Activated T-cell treated with anti-CD3 and anti-CD28 coated beads, Interleukin-2, amount 50 U/mL, for 1 hour (primary cell): ENCODE measurements around the gene UTP14C.
"Not testable (repeated sequence)": the region's sequence is repeated elsewhere in the genome, so short reads cannot be mapped to it uniquely, and the experiment has no call there.

Source experiments
- DNase-seq: peaks from one replicate; pipeline ENCODE4 v3.0.0-alpha.2; 2020

Gene UTP14C, protein sequence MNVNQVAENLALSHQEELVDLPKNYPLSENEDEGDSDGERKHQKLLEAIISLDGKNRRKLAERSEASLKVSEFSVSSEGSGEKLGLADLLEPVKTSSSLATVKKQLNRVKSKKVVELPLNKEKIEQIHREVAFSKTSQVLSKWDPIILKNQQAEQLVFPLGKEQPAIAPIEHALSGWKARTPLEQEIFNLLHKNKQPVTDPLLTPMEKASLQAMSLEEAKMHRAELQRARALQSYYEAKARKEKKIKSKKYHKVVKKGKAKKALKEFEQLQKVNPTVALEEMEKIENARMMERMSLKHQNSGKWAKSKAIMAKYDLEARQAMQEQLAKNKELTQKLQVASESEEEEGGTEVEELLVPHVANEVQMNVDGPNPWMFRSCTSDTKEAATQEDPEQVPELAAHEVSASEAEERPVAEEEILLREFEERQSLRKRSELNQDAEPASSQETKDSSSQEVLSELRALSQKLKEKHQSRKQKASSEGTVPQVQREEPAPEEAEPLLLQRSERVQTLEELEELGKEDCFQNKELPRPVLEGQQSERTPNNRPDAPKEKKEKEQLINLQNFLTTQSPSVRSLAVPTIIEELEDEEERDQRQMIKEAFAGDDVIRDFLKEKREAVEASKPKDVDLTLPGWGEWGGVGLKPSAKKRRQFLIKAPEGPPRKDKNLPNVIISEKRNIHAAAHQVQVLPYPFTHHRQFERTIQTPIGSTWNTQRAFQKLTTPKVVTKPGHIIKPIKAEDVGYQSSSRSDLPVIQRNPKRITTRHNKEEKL

DNA sequence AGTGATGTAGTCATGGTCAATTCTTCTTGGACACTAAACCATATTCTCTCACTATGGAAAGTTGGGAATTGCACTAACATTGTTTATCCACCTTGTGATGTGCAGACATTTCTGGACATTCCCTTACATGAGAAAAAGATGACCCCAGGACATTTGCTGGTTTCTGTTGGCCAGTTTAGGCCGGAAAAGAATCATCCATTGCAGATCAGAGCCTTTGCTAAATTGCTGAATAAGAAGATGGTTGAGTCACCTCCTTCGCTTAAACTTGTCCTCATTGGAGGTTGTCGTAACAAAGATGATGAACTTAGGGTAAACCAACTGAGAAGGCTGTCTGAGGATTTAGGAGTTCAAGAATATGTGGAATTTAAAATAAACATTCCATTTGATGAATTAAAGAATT, at the start of gene UTP14C:
Gene UTP14C, plus strand, starts transcription at position 211 of the 400 bp plus-strand sequence. CDS start 4,114 bp downstream, outside the sequence.
- no peak for DNase-seq

DNA sequence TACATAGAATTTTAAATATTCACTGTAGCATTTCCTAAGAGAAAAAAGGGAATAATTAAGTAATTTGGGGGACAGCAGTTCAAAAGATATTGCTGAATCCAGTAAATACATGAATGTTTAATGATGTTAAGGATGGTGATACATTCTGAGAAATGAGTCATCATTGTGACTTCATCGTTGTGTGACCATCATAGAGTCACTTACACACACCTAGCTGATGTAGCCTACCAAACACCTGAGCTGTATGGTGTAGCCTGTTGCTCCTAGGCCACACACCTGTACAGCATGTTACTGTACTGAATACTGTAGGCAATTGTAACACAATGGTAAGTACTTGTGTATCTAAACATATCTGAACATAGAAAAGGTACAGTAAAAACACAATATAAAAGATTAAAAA, 48.1 kb upstream of the UTP14C start:
- no peak for DNase-seq

DNA sequence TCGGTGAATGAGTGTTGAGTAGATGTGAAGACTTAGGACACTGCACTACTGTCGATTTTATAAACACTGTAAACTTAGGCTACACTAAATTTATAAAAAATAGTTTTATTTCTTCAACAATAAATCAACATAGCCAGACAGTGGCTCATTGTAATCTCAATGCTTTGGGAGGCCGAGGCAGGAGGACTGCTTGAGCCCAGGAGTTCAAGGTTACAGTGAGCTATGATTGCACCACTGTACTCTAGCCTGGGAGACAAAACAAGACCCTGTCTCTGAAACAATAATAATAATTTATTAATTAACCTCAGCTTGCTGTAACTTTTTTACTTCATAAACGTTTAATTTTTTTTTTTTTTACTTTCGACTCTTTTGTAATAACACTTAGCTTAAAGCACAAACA, 47.6 kb upstream of the UTP14C start:
- DNase-seq, result no peak

DNA sequence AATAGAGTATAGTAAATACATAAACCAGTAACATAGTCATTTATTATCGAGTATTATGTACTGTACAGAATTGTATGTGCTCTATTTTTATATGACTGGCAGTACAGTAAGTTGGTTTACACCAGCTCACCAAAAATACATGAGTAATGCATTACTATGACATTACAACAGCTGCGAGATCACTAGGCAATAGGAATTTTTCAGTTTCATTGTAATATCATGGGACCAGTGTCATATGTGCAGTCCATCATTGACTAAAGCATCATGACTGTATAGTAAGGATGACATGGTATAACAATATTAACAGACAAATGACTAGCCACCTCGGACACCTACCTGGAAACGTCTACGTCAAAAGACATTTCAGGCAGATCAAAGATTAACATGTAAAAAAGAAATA, 46.9 kb upstream of the UTP14C start:
- no peak for DNase-seq

DNA sequence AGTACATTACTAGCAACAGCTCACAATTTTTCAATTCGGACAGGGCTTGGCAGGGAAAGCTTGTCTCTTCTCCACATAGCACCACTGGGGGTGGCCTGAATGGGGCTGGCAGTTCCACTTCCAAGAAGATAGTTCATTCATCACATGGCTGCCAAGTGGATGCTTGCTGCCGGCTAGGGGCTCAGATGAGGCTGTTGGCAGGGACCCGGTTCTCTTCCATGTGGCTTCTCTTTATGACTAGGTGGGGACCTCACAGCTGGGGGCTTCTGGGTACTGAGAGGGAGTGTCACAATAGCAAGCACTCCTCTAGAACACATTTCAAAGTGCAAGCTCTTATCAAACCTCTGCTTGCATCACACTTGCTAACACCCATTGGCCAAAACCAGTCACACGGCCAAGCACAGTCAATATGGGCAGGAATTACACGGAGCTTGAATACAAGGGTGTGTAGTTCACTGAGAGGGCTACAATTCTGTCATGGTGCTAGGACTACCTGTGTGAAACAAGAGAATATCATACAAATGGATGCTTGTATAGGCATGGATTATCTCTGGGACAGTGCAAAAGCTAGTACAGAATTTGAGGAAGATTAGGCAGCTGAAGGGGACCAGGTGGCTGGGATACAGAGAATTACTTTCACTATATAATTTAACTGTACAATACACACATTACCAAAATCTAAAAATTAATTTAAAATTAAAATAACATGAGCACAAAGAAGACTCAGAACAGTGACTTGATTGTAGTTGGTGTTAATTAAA, 45.5 kb upstream of the UTP14C start:
- DNase-seq, result no peak

DNA sequence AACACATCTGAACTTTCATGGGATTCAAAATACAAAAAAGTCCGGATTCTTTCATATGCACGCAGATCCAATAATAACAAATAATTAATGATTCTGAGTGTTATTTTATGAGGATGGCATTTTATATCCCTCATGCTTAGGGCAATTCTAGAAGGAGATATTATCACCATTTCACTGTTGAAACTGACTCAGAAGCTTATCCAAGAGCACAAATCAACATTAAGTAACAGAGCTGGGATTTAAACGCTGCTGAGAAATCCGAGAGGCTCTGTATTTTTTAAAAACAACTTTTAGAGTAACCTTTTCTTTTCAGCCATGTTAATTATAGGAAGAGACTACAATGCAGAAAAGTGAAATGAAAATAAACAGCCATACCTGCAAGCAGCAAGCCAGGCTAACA, 43.6 kb upstream of the UTP14C start:
- no peak for DNase-seq

DNA sequence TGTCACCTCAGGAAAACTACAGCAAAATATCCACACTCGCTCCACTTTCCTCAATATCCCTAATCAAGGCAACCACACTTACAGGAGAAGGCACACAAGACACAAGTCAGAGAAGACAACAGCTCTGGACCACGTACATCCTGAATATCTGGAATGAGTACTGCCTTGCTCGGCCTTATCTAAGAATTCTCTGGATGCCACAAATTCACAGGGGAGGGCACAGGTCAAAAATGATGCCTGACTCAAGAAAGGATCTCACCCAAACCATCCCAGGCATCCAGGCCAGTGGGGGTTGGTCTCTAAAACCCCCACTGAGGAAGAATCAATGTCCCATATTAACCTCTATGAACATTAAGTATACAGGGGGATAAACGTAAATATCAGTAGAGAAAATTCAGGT, 43.1 kb upstream of the UTP14C start:
- DNase-seq, result no peak

DNA sequence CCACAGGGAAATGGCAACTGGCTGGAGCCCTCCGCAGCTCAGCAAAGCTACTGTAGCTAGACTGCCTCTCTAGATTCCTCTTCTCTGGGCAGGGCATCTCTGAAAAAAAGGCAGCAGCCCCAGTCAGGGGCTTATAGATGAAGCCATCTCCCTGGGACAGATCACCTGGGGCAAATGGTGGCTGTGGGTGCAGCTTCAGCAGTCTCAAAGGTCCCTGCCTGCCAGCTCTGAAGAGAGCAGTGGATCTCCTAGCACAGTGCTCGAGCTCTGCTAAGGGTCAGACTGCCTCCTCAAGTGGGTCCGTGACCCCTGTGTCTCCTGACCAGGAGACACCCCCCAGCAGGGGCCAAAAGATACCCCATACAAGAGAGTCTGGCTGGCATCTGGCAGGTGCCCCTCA, 41.2 kb upstream of the UTP14C start:
- not testable (repeated sequence) for DNase-seq

DNA sequence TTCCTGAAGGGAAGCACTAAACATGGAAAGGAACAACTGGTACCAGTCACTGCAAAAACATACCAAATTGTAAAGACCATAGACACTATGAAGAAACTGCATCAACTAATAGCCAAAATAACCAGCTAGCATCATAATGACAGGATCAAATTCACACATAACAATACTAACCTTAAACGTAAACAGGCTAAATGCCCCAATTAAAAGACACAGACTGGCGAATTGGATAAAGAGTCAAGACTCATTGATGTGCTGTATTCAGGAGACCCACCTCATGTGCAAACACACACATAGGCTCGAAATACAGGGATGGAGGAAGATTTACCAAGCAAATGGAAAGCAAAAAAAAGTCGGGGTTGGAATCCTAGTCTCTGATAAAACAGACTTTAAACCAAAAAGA, 39.6 kb upstream of the UTP14C start:
- DNase-seq, result not testable (repeated sequence)

DNA sequence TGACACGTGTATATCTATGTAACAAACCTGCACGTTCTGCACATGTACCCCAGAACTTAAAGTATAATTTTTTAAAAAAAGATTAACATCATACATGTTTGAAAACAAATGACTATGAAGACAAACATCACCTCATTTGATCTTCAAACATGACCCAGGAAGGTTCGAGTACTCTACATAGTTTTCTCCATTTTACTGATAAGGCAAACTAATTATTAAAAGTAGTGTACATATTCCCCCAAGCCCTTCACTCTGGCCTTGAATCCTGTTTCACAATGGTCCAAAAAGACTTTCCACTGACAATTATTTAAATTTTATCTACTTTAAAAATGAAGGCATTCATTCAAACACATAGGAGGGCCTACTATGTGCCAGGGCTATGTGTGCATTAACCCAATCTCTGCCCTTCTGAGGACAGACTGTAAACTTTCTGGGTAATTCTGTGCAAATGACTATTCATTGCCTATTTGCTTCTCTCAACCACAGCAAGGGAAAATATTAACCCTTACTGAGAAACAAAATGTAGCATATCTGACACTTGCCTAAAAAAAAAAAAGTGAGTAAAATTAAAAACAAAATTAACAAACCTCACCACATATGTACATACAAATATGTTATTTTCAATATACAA, 35.4 kb upstream of the UTP14C start:
- no peak for DNase-seq

DNA sequence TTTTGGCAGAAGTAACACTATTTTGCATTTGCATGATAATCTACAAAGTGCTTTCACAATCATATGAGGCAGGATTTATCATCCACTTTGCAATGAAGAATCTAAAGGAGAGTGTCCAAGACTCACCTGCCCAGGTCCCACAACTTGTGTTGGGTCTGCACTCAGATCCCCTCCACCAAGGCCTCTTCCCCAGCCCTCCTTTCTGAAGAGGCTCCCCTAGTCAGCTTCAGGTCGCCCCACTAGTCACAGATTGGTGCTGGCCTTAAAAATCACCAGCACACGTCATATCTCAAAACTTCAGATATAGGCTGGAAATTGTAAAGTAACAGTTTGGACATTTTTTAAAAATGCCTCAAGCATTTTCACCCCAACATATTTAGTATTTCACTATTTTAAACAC, 30.8 kb upstream of the UTP14C start:
- DNase-seq, result no peak

DNA sequence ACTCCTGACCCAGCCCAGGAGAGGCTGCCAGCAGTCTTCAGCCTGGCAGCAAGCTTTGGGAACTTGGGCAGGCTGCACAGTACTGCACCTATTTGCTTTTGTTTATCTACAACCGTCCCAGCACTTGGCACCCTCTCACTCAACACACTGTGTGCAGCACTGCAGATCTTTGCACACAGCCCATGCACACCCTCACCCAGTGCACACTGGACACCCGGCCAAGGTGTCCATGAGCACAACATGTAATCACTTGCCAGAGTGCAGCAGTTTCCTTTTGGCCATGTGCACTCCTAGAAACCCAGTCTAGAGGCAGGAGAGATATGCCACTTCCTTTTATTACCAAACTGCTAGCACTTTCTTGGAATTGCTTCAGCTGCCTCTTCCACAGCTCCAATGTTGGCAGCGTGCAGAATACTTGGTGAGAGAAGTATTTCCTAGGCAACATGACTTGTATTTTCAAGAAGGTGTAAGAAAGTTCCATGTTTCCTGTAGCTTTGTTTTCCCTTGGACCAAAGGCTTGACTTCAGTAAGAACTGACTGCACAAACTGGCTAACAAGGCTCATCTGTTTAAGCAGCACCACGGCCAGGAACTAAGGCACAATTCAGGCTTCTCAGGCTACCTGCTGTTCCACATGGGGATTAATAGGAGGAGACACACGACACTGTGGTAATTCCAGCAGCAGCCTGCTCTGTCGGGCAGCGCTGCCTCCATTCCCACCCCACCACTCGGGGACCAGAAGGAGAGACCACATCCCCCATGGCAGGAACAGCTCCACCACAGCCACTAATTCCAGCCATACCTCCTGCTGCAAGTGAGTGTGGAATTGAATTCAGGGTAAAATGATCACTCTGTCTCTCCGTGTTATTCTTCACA, 28.6 kb upstream of the UTP14C start:
- DNase-seq, result no peak

DNA sequence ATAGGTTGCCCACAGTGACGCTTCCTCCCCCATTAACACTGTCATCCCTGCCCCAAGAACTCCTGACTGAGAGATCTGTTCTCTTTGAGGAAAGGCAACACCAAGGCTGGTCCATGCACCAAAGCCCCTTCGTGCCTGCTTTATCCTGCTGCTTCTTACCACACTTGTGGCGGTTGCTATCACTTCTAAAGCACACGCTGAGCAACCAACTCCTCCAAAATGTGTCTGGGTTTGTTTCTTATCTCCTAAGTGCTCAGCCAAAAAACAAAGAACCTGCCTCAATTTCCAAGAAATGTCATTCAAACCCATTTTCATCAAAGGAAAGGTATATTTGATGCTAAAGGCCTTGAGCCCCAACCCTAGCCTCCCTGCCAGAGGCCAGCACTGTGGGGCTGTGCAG, 27.9 kb upstream of the UTP14C start:
- no peak for DNase-seq

DNA sequence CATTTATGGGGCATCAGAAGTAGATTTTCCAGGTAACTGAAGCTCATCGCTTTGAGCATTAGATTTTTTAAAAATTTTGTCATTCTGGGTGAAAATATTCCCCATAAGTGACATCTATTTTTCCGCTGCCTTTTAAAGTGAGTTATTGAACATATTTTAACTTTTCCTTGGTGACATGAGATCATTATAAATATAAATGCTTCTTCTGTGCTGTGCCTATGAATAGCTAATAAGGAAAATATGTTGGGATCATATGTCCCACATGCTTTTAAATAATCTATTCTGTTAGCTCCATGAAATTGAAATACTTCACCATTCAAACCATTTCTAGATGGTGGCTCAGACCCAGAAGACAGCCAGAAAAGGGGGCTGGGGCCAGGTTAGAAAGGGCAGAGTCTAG, 27.3 kb upstream of the UTP14C start:
- DNase-seq, result no peak

DNA sequence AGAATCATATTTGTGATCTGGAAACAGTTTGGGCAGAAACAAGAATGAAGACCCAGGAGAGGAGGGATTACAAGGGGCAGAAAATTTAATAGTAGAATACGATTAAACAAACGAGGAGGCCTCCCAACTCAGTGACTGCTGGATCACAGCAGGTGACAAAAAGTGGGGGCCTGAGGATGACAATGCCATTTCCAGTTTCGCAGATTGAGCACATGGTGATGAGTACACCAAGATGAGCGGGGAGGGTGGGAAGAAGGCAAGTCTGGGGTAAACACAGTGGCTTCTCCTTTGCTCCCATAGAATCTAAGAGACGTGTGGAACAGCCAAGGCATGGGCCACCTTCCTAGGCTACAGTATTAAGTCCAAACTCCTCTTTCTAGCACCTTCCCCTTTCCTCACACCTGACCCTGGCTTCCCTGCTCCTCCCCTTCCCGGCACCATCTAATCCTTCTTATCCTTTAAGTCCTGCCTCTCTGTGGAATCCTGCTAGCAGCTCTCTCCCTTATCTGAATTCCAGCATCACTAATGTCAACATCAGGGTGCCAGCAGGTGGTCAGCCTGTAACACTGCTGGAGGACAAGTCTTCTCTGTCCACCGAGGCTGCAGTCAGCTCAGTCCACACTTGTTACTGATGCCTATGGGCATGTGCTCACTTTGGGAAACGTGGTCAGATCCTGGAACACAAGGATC, 26.7 kb upstream of the UTP14C start:
- DNase-seq, result no peak

DNA sequence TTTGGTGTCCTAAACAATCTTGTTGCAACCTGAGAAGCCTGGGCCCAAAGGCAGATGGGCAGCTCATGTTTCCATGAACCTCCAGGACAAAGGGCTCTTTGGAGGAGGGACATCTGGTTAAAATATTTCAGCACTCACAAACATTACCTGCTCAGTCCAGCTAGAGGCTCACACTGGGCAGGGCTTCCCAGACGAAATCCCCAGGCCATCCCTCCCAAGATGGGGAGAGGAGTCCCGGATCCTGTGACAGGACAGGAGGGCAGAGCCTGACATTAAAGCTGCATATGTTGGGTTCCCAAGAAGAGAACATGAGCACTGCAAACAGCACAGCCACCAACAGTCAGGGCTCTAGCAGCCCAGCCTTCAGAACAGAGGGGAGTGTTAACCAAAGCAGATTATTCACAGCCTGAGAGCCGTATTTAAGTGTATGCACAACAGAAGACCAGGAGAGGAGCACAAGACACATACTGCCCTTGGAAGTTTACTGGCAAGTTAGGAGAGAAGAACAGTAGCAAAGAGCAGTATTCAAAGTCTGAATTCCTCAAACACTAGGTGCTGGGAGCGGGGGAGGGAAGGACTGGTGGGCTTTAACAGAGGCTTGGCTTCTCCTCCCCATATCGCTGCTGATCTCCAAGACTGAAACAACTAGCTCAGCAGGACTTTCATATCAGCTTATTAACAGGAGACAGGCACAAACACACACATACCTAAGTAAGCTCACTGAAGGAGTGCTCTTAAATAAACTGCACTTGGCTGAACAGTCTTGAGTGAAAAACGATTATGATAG, 25.6 kb upstream of the UTP14C start:
- DNase-seq, result no peak

DNA sequence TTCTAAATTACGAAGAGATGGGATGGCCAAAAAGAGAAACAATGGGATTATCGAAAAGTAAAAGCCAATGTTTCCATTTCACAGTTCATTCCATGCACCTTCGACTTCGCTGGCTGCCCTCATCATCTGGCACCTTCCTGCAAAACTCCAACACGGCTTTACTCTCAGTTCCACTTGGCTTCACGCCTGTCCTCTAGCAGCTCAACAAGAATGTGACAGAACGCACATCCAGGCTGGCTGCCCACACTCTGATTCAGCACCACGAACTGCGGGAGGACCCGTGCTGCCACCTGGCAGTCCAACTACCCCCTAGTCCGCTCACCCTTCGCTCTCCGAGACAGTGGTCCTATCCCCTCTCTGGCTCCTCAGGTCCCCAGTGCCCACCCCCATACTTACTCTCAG, 25.0 kb upstream of the UTP14C start:
- no peak for DNase-seq

DNA sequence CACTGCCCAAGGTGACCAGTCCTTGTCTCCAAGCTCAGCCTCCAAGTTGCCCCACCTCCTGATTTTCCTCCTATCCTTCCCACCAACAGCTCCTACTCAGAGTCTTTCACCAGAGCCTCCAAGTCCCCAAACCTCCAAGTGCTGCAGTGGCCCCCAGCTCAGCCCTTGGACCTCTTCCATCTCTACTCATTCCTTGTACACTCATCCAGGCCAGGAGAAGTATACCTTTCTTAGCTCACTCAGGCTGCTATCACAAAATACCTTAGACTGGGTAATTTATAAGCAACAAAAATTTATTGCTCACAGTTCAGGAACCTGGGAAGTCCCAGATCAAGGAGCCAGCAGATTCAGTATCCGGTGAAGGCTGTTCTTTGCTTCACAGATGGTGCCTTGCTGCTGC, 24.6 kb upstream of the UTP14C start:
- DNase-seq, result no peak

DNA sequence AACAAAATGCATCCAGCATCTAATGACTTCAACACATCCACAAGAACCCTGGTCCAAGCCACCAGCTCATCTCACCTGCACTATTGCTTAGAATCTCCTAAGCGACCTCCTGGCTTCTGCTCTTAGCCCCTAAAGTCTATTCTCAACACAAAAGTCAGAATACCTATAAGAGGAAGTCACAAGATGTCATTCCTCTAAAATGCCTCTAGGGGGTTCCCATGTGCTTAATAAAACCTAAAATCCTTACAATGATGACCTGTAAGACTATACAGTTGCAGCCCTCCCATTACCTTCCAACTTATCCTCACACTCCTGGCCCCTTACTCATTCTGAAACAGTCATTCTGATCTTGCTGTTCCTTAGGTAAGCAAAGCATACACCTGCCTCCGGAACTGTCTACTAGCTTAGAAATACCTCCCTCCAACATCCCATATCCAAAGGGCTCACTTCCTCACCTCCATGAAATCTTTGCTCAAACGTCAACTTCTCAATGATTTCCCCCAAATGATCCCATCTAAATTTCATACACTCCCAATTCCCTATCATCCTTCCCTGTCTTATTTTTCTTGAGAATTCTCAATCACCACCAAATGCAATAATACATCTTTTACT, 23.3 kb upstream of the UTP14C start:
- DNase-seq, result no peak

DNA sequence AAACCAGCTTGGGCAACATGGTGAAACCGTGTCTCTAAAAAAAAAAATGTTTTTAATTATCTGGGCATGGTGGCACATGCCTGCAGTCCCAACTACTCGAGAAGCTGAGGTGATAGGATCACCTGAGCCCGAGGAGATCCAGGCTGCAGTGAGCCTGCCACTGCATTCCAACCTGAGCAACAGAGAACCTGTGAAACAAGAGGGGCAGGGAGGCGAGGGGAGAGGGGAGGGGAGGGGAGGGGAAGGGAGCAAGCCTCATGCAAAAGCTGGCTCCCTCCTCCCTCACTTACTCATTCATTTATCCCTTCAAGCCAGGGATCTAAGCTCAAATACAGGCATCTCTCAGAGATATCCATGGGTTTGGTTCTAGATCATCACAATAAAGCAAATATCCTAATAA, 22.1 kb upstream of the UTP14C start:
- DNase-seq, result no peak
